ENCODE results near the gene DRAP1.

- TF ChIP-seq POLR2A (IDR thresholded peaks at IDR 0.05) (peak in 1 of 2 donors; percentile 87), CTCF (IDR thresholded peaks at IDR 0.05) (peak; percentile 72 to 95 (median 80)), POLR2AphosphoS5 (IDR thresholded peaks at IDR 0.05; ENCODE audit: insufficient read depth in 1 of 2, low read depth in 1 of 2) (peak; percentile 93 to 98)
Observed at GRCh38 chr11:65888163-65888814, 30.9 kb upstream of the DRAP1 start, which contains the start of gene FIBP.
